Measurements from ENCODE around the gene TPRX2.
A peak's percentile ranks its signal among the peaks of the same experiment; 100 is the strongest.
"Not testable (repeated sequence)": the region's sequence is repeated elsewhere in the genome, so short reads cannot be mapped to it uniquely, and the experiment has no call there.

The TPRX2 gene

DNA sequence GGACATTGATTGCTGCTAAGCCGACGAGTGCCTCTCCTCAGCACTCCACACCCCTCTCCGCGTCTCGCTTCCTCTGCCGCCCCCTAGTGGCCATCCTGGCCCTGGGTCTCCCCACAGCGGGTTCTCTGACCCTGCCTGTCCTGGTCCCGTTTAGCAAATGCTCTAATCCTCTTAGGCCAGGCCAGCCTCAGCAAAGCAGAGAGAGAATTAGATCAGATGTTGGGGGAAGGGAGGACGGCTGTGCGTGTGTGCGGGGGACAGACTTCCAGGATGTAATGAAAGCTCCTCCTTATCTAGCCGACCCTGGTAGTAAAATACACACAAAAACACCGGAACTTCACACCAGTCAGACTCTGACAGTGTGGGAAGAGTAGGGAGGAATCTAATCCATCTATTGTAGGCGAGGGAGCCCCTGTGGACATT is 4.5 kb downstream of the TPRX2 start:
- peak; percentile 91 for DNase-seq

DNA sequence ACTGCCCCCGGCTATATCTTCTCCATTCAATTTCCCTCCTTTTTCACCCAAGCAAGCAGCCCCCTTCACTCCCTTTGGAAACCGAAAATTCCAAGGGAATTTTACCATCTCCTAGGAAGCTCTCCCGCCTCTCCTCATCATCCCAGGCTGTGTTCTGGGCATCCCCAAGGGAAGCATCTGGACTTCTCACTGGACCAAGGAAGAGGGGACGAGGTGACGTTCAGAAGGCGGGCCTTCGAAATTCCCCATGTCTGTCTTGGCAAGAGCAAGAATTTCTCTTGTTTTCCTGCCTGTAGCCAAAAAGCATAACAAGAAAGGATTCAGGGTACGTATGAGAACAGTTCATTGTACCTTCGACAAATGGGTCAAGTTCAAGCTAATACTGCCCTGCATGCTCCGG is 6.1 kb downstream of the TPRX2 start:
- no peak for DNase-seq

GRCh38 chr19:47878906-47879305 is 19.9 kb downstream of the TPRX2 start:
- no peak for DNase-seq

DNA sequence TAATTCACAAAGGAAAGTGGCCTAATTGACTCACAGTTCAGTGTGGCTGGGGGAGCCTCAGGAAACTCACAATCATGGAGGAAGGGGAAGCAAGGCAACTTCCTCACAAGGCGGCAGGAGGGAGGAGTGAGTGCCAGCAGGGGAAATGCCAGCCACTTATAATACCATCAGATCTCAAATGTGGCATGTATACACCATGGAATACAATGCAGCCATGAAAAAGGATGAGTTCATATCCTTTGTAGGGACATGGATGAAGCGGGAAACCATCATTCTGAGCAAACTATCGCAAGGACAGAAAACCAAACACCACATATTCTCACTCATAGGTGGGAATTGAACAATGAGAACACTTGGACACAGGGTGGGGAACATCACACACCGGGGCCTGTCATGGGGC is 20.4 kb downstream of the TPRX2 start:
- DNase-seq, result not testable (repeated sequence)

DNA sequence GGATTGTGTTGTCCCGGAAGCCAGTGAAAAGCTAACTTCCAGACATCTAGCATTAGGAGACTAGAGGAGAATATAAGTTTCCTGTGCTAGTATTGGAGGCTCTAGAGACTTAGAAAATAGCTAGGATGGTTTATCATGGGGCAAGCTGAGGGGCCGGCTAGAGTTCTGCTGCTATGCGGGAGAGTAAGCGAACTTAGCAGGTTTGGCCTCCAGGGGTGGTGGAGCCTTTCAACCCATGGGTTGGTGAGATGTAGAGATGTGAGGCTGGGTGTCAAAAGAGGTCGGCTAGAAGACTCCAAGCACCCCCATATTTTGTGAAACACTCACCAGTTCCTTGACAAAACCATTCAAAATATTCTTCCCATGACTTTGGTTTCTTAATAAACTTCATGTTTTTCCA is 22.7 kb downstream of the TPRX2 start:
- no peak for DNase-seq

DNA sequence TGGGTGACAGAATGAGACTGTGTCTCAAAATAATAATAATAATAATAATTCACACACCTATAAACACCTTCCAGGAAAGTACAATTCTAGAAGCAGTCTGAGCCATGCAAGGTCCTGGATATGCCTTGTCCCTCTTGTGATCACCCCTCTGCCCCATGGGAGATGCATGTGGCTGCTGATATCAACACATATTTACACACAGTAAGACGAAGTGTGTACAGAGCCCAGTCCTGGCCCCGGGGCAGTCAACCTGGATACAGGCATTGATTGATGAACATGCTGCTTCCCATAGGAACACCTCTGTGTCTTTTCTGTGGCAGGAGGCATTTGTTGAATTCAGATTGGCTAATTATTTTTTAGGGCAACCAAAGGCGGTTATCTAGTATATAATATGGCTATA is 23.9 kb downstream of the TPRX2 start:
- no peak for DNase-seq

DNA sequence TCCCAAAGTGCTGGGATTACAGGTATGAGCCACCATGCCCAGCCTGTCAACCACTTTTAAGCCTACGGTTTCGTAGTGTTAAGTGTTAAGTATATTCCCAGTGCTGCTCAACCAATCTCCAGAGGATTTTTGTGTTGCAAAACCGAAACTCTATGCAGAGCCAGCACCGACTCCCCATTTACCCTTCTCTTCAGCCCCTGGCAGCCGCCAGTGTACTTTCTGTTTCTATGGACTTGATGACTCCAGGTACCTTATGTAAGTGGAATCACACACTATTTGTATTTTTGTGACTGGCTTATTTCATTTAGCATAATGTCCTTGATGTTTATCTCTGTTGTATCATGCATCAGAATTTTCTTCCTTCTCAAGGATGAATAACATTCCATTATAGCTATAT is 26.0 kb downstream of the TPRX2 start:
- no peak for DNase-seq

DNA sequence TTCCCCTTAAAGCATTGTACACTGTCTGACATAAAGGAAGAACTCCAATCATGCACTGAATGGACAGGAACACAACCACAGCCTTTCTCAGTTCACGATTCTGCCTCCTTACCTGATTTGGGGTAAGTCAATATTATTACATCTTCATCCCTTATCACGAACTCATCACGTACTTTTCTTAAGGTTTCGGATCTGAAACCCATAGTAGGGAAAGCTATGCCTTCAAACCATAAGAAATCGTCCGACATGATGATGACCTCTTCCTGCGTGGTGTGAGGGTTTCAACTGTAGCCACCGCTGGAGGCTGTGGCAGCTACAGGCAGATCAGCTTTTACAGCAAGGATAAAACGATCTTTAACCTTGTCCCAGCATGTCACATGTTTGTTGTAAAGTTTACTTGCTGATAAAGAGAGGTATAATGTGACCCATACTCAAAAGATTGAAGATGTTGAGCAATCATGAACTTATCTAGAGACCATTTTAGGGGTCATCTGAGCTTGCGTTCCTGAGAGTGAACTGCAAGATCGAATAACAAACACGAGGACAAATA is 27.1 kb downstream of the TPRX2 start, which contains the start of gene SULT2A1:
SULT2A1 (minus strand) TSS at position 306 of the 550 bp plus-strand sequence; CDS start at position 248, 58 bp downstream.
- DNase-seq, result no peak

DNA sequence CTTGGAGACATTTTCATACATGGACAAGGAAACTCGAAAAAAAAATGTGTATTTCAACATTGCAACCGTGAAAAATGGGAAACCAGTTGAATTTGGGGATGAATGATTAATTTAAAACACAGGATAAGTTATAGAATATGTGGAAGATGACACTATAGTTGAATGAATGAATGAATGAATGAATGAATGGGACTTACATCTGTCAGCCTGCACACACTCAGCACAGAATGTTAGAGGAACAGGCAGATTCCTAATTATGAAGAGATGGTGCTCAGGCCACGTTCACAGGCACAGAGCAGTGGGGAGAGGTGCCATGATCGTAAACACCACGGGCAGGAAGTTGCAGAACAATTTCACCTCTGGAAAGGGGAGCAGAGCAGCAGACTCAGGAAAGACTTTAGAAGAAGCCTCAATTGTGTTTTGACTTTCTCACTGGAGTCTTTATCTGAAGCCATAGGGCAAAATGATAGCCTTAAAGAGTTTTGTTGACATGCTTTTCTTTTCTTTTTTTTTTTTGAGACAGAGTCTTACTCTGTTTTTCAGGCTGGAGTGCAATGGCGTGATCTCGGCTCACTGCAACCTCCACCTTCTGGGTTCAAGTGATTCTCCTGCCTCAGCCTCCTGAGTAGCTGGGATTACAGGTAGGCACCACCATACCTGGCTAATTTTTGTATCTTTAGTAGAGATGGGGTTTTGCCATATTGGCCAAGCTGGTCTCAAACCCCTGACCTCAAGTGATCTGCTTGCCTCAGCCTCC is 32.0 kb downstream of the TPRX2 start:
- DNase-seq, result no peak

DNA sequence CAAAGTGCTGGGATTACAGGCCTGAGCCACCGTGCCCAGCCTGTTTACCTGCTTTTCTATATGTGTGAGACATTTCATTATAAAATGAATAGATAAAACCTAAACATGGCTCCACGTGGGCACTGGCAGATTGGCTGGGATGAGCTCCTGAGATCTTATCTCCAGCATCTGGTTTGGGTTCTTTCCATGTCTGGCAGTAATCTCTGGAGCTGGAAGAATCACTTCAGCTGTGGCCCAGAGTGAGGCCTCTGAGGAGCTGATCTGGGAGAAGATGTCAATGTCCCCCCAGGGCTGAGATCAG is 32.5 kb downstream of the TPRX2 start:
- DNase-seq, result no peak

GRCh38 chr19:47891923-47892666 is 33.1 kb downstream of the TPRX2 start:
- DNase-seq, result no peak

DNA sequence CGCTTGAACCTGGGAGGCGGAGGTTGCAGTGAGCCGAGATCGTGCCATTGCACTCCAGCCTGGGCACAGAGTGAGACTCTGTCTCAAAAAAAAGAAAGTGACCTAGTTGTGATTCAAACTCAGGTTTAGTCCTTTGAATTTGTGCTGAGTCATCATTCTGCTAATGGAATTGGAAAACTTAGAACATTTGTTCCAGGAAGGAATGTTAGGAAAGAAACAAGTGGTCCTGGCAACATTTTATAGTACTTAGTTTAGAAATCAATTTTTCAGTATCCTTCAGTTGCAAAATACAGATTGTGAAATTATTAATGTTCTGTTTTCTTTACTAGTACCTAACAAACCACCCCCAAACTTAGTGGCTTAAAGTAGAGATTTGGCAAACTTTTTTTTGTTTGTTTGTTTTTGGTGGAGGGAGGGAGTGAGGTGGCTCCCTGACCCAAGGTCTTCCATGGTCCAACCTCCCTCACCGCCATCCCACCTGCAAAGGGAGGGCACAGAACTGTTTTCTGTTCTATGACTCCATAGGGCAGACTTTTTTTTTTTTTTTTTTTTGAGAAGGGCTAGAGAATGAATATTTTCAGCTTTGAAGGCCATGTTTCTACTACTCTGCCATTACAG is 36.2 kb downstream of the TPRX2 start:
- DNase-seq, result no peak

- DNase-seq, result no peak
Observed at GRCh38 chr19:47896019-47896418, 37.0 kb downstream of the TPRX2 start.

GRCh38 chr19:47896773-47897172 is 37.7 kb downstream of the TPRX2 start:
- DNase-seq, result no peak

DNA sequence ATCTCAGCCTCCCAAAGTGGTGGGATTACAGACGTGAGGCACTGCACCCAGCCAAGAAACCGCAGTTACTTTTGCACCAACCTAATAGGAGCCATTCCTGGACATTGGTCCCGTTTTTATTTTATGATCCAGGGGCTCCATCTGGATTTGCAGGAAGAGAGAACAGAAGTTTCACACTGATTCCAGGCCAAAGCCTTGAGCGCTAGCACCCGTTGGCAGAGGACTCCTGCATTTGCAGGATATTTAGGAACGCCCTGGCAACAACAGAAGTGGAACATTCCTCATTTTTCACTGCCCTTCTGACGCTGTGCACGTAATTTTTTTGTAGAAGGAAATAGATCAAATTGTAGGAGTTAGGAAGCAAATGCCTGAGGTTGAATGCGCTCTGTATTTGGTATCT is 38.8 kb downstream of the TPRX2 start:
- DNase-seq, result no peak

GRCh38 chr19:47899335-47899734 is 40.3 kb downstream of the TPRX2 start:
- no peak for DNase-seq

- DNase-seq, result no peak
Observed at GRCh38 chr19:47901370-47901769, 42.3 kb downstream of the TPRX2 start.

DNA sequence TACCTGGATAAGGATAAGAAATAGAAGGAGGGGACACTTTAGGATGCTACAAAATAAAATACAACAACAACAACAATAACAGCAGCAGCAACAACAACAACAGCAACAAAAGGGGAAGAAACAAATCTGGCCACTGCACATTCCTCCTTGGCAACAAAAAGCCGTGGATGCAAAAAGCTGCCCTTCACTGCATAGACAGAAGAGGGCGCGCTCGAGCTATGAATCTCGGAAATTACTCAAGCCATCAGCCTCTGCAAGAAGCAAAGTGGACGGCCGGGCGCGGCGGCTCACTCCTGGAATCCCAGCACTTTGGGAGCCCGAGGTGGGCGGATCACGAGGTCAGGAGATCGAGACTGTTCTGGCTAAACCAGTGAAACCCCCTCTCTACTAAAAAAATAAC is 50.3 kb downstream of the TPRX2 start:
- DNase-seq, result peak; percentile 81

DNA sequence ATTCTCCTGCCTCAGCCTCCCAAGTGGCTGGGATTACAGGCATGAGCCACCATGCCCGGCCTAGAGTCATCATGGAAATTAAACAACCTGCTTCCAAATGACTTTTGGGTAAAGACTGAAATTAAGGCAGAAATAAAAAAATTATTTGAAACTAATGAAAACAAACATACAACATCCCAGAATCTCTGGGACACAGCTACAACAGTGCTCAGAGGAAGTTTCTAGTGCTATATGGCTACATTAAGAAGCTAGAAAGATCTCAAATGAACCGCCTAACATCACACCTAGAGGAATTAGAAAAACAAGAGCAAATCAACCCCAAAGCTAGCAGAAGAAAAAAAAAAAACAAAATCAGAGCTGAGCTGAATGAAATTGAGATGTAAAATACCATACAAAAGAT is 51.2 kb downstream of the TPRX2 start:
- not testable (repeated sequence) for DNase-seq
